AG09309 (cell line): ENCODE results near the gene GRIK3.

Experiments
- DNase-seq: peaks from one replicate; pipeline ENCODE4 v3.0.0-alpha.2; 2010; ENCODE audit warnings: low read depth
- H3K4me3 ChIP-seq: 2 replicates; pipeline ENCODE4 v1.5.1; 2011; ENCODE audit warnings: mild to moderate bottlenecking, low read depth, low read length, moderate library complexity; ENCODE audit not compliant: control insufficient read depth
- TF ChIP-seq, protein P1 (sequence below): IDR thresholded peaks from 2 replicates; pipeline ENCODE4 v1.5.1; 2011; ENCODE audit warnings: mild to moderate bottlenecking, low read depth, low read length, inconsistent platforms; ENCODE audit not compliant: insufficient read depth, control insufficient read depth; ENCODE audit errors: missing control alignments

GRIK3 gene

DNA sequence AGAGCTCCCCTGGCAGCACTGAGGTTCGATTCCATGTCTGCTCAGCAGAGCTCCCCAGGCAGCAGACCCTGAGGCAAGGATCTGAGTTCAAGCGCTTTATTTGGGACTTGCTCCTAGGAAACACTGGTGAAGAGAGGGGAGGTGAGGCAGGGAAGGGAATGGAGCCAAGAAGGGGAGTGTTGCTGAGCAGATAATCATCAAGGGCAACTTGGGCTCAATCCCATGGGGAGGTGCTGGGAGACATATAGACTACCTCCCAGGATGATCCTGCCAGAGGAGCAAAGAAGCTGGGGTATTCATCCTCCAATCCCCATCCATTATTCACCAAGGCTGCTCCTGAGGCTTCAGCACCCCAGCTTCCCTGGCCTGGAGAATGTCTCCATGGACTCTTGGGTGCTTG, 47.0 kb downstream of the GRIK3 start:
- H3K4me3 ChIP-seq = no peak overlapping the region
- no peak for DNase-seq
- TF ChIP-seq, protein P1, sequence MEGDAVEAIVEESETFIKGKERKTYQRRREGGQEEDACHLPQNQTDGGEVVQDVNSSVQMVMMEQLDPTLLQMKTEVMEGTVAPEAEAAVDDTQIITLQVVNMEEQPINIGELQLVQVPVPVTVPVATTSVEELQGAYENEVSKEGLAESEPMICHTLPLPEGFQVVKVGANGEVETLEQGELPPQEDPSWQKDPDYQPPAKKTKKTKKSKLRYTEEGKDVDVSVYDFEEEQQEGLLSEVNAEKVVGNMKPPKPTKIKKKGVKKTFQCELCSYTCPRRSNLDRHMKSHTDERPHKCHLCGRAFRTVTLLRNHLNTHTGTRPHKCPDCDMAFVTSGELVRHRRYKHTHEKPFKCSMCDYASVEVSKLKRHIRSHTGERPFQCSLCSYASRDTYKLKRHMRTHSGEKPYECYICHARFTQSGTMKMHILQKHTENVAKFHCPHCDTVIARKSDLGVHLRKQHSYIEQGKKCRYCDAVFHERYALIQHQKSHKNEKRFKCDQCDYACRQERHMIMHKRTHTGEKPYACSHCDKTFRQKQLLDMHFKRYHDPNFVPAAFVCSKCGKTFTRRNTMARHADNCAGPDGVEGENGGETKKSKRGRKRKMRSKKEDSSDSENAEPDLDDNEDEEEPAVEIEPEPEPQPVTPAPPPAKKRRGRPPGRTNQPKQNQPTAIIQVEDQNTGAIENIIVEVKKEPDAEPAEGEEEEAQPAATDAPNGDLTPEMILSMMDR = no peak

- DNase-seq = no peak
- TF ChIP-seq, protein P1 = no peak
- no peak overlapping the region for H3K4me3 ChIP-seq
Observed at GRCh38 chr1:36986241-36986985, 47.9 kb downstream of the GRIK3 start.

DNA sequence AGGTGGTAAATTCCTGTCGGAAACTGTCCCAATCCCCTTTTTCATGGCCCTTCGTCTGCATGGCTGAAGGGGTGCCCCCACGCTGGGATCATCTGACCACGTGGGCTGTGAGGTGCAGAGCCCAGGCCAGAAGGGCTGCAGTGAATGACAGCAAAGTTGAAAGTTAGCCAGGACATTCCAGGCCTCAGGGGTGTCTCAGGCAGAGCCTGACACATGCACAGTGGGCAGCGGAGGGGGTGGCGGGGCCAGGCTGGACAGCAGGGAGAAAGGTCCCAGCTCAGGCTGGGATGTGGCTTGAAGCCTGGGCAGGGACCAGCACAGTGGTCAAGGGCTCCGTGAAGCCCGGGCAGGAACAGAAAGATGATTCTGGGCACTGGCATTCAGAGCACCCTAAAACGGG, 49.6 kb downstream of the GRIK3 start:
- no peak overlapping the region for H3K4me3 ChIP-seq
- TF ChIP-seq, protein P1 = no peak
- DNase-seq = no peak

- TF ChIP-seq, protein P1 = no peak
- no peak overlapping the region for H3K4me3 ChIP-seq
- DNase-seq = no peak
Observed at GRCh38 chr1:36984026-36984425, 50.3 kb downstream of the GRIK3 start.

DNA sequence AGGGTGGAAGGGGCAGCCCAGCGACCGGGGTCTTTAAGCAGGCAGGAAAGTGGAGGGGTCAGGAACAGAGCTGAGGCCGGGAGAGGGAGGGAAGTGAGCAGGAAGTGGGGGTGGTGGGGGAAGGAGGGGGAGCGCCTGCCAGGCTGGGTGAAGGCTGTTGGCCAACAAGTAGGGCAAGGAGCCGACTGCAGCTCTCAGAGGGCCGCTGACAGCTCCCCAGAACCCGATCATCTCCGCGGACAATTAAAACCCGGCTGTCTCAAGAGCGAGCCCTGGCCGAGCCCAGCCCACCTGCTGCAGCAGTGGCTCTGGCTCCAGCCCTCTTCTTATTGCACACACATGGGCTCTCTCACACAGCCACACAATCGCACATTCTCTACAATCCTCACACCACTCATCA, 51.6 kb downstream of the GRIK3 start:
- DNase-seq = no peak
- TF ChIP-seq, protein P1 = no peak
- no peak overlapping the region for H3K4me3 ChIP-seq

DNA sequence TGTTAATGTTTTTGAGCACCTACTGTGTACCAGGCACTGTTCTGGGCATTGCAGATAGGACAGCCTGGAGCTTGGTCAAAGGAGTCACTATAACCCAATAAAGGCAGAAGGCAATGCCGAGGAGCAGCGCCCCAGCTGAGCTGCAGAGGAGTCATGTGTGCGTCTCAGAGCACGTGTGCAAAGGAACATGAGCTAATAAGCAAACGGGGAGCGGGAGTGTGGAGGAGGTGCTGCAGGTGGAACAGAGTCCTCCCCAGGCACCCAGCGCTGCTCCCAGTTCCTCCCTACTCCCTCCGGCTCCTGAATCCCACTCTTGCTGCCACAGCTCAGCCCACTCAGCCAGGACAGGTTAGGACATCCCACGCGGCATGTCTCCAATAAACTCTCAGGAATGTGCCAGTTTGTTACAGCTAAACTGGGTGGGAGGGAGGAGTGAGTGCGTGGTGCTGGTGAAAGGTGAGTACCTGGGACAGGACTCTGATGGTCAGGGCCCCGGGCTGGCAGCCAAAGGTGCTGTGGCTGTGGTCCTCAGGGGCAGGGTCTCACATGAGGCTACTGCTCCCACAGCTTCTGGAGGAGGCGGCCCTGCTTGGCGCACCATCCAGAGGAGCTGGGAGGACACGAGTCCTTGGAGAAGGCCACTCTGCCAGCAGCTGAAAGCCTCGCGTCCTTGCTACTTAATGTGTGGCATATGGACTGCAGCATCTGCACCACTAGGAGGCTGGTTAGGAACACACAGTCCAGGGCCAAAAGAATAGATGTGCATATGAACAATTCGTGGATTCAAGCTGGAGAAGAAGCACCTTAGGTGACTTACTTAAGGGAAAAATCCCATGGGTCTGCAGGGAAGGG, 52.3 kb downstream of the GRIK3 start:
- DNase-seq = no peak
- TF ChIP-seq, protein P1 = no peak
- no peak overlapping the region for H3K4me3 ChIP-seq
